Fibroblast of skin of abdomen (primary cell): ENCODE results near the gene RABGEF1.
"Not testable (repeated sequence)": the region's sequence is repeated elsewhere in the genome, so short reads cannot be mapped to it uniquely, and the experiment has no call there.

Experiments
- DNase-seq: peaks from one replicate; pipeline ENCODE4 v3.0.0-alpha.2; 2013

Gene RABGEF1

DNA sequence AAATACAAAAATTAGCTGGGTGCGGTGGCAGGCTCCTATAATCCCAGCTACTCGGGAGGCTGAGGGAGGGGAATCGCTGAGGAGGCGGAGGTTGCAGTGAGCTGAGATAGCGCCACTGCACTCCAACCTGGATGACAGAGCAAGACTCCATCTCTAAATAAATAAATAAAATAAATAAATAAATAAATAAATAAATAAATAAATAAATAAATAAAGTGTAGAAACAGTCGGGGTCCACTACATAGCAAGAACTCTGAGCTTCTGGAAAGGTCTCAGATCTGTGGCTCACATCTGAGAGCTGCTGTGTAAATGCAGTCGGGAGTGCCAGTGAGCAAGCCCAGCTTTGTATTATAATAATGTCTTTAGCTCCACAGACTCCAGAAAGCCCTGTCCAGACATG is 76.1 kb downstream of the RABGEF1 start:
- not testable (repeated sequence) for DNase-seq

- DNase-seq = not testable (repeated sequence)
Observed at GRCh38 chr7:66817208-66817795, 76.8 kb downstream of the RABGEF1 start.

DNA sequence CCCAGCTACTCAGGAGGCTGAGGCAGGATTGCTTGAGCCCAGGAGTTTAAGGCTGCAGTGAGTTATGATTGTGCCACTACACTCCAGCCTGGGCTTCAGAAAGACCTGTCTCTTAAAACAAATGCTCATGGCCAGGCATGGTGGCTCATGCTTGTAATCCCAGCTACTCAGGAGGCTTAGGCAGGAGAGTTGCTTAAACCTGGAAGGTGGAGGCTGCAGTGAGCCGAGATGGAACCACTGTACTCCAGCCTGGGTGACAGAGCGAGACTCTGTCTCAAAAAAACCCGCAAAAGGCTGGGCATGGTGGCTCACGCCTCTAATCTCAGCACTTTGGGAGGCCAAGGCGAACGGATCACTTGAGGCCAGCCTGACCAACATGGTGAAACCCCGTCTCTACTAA is 77.4 kb downstream of the RABGEF1 start:
- DNase-seq = not testable (repeated sequence)

- DNase-seq = no peak
Observed at GRCh38 chr7:66824041-66824440, 83.5 kb downstream of the RABGEF1 start.

DNA sequence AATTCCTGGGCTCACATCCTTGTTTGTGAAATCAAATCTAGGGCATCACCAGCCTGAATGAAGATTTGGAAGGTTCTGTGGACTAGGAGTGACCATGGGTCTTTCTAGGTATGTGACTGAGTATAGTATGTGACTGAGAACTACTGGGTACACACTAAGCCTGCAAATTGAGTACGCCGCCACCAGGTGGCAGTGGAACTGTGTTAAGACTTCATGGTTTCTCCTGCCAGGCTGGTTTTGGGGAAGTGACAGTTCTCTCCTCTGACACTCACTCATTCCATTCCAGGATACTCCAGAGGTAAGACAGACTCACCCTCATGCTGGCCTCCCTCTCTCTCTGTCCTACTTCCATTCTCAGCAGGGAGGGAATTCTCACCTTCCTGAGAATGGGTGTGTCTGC is 85.0 kb downstream of the RABGEF1 start:
- DNase-seq = peak; percentile 4

GRCh38 chr7:66826649-66827048 is 86.1 kb downstream of the RABGEF1 start:
- no peak for DNase-seq

- not testable (repeated sequence) for DNase-seq
Observed at GRCh38 chr7:66830976-66831375, 90.4 kb downstream of the RABGEF1 start.

- DNase-seq = no peak
Observed at GRCh38 chr7:66832531-66833351, 92.2 kb downstream of the RABGEF1 start.

DNA sequence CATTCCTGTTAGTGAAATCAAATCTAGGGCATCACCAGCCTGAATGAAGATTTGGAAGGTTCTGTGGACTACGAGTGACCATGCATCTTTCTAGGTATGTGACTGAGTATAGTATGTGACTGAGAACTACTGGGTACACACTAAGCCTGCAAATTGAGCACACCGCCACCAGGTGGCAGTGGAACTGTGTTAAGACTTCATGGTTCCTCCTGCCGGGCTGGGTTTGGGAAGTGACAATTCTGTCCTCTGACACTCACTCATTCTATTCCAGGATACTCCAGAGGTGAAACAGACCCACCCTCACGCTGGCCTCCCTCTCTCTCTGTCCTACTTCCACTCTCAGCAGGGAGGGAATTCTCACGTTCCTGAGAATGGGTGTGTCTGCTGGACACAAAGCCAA is 96.5 kb downstream of the RABGEF1 start:
- DNase-seq = no peak

DNA sequence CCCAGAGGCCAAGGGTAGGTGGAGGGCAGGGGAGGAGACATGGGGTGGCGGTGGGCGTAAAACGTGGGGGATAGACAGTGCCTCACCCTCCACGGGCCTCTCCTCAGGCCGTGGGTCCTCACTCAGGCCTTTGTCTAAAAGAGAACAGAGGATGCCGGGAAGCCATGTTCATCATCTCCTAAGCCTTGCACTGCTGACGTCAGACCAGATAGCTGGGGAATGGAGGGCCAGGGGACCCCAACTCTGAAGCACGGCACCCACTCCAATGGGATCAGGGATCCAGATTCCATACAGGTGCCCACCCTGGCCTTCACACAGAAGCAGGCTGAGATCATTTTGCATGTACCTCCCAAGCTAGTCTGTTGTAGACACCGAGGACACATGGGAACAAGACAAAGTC is 97.1 kb downstream of the RABGEF1 start:
- DNase-seq = no peak

DNA sequence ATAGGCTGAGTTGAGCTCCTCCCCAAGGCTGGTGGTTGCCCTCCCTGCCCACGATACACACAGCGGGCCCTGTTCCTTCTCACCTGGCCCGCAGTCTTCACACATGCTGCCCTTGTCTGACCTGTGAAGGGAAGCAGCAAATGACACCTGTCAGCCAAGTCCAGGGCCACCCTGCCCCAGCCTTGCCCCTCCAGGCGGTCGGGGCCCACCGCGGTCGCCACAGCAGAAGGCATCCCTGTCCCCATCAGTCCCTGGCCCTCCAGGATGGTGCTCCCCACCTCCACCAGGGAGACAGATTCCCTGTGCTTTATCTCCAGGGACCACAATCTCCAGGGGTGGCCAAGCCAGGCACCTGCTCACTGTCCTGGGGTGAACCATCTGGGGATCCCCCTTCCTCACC is 99.3 kb downstream of the RABGEF1 start:
- DNase-seq = no peak

DNA sequence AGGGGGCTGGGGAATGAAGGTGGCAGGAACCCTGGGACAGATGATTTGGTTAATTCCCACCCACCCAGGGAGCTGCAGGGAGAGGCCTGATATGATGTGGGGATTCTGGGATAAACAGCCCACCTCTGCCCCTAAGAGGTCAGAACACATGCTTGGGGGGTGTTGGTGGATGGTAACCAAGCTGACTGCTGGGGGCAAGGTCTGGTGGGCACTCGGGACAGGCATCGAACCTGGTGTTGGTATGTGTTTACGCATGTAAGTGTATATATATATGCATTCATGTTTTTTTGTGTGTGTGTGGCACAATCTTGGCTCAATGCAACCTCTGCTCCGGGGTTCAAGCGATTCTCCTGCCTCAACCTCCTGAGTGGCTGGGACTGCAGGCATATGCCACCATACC is 99.8 kb downstream of the RABGEF1 start:
- DNase-seq = no peak

DNA sequence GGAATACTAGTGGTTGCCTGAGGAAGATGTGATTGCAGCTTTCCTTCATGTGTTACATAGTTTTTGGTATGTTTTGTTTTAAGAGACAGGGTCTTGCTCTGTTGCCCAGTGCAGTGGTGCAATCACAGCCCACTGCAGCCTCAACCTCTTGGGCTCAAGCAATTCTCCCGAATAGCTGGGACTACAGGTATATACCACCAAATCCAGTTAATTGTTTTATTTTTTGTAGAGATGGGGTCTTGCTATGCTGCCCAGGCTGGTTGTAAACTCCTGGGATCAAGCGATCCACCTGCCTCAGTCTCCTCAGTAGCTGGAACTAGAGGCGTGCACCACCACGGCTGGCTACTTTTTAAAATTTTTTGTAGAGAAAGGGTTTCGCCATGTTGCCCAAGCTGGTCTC is 101.4 kb downstream of the RABGEF1 start:
- no peak for DNase-seq

DNA sequence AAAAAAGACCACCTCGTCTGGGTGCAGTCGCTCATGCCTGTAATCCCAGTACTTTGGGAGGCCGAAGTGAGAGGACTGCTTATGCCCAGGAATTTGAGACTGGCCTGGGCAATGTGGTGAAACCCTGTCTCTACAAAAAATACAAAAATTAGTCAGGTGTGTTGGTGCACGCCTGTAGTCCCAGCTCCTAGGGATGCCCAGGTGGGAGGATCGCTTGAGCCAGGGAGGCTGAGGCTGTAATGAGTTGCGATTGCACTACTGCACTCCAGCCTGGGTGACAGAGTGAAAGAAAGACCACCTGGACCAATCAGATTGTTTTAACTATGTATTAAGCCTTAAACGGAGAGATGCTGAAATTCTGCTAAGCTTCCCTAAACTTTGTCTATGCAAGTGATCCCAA is 103.0 kb downstream of the RABGEF1 start:
- not testable (repeated sequence) for DNase-seq

GRCh38 chr7:66844552-66845378 is 104.2 kb downstream of the RABGEF1 start:
- peak; percentile 98 for DNase-seq

DNA sequence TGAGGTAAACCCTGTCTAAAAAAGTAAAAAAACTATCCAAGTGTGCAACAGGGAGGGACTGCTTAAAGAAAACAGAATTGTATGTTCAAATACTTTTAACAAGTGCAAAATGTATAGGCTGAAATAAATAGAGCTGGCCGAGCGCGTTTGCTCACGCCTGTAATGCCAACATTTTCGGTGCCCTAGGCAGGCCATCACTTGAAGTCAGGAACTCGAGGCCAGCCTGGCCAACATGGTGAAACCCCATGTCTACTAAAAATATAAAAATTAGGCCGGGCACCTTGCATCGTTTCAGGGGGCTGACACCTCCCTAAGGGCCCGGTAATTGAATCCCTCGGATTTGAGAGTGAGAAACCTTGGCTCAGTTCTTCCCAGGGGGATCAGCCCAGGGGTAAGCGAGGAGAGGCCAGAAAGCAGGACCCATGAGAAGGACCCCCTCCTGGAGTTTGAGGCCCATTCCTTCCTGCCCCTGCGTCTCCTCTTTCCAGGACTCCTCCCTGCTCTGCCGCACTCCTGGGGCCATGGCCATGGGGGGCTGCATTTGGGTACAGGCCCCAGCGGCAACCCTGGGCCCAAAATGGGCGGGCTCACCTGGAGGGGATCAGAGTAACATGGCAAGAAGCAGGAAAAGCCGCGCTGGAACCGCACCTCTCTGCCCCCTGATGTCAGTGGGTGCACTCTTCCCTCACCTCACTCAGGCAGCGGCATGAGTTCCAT is 105.0 kb downstream of the RABGEF1 start:
- DNase-seq = no peak

DNA sequence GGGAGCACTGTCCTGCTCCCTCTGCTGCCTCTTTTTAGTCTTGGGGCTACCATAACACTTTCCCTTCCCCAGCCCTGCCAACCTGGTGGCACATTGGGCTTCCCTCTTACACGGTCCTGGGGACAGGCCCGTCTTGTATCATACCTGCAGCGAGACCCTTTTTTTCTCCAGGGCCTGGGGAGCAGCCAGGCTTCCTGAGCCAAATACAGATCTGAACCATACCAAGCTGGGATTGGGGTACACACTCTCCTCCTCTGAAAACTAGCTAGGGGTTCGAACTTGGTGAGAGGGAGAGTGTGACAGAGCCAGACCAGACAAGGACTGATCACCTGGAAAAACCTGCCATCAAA is 105.5 kb downstream of the RABGEF1 start:
- DNase-seq = not testable (repeated sequence)

- DNase-seq = not testable (repeated sequence)
Observed at GRCh38 chr7:66847523-66847855, 107.0 kb downstream of the RABGEF1 start.

- peak; percentile 67 for DNase-seq
Observed at GRCh38 chr7:66847879-66848790, 107.6 kb downstream of the RABGEF1 start.

GRCh38 chr7:66859339-66859738 is 118.8 kb downstream of the RABGEF1 start:
- DNase-seq = no peak

DNA sequence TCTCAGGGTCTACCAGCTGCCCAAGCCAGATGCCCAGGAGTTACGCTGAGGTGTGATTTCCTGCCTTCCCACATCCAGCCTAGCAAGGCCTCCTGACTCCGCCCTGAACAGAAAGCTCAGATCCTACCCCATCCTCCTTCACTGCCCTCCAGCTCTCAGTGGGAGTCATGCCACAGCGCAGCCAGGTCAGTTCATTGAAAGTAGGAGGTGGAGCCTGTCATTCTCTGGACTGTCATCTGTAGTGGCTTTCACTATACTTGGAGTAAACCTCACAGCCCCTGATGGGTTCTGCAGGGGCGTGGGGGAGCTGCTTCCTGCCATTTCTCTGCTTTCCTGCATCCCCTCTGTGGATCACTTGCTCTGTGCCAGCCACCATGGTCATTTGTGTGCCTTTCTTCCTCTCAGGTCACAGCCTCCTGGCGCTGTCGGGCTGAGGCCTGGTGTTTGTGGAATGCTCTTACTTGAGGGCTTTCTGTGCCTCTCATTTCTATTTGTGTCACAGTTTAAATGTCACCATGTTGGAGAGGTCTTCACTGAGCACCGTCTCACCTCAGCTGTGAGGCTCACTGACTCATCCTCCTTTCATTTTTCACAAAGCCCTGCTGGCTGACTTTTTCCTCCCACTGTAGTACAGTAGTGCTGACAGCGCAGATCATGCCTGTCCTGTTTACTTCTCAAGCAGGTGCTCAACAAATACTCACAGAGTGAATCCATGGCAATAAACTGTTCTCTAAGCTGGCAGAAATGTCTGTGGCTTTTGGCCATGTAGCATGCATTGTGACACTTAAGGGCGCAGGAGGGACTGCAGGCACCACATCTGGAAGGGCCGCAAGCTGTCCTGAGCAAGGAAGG is 119.5 kb downstream of the RABGEF1 start:
- DNase-seq = no peak
